ENCODE data around the gene SCN2B.
A peak's percentile ranks its signal among the peaks of the same experiment; 100 is the strongest.

The SCN2B gene

DNA sequence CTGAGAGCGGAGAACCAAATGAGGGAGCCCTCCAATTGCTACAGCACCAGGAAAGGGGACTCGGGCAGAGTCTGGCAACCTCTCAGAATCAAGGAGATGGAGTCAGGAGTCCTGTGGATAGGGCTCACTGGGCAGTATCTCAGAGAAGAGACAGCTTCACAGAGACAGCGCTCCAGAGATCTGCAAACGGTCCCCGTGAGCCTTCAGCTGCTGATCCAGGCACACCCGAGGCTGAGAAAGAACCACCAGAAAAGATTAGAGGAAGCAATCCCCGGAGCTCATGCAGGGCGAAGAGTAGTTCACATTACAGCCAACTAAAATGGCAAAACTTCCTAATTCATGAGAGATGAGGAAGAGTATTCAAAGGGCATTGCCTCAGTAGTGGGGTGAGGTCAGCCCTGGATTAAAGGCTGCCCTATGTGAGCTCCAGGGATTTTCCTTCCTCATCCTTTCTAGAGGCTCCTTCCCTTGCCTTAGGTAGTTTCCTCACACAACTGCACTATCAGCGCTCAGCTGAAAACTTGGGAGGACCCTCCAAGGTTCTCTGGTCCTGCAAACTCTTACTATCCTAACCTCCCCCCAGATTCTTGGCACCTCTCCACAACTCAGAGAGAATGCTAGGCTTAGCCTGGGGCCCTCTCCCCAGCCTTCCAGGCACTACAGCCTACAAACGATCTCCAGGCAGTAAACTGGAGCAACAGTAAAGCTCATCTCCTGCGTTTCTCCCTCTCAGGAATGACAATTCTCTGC, 47.5 kb downstream of the SCN2B start:
- no peak for DNase-seq

DNA sequence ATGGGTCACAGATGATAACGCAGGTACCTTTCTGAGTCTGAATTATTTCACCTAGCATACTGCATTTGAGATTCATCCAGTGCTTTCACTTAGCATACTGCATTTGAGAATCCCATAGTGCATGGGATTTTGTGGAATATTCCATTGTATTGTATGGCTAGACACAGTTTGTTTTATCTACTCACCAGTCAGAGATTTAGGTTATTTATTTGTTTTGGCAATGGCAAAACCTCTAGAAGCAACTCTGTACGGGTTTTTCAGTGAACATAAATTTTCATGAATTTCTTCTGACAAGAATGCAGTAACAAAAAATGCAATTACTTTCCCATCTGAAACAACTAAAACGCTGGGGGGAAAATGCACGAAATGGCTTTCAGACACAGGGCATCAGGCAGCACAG, 48.1 kb downstream of the SCN2B start:
- DNase-seq = no peak

DNA sequence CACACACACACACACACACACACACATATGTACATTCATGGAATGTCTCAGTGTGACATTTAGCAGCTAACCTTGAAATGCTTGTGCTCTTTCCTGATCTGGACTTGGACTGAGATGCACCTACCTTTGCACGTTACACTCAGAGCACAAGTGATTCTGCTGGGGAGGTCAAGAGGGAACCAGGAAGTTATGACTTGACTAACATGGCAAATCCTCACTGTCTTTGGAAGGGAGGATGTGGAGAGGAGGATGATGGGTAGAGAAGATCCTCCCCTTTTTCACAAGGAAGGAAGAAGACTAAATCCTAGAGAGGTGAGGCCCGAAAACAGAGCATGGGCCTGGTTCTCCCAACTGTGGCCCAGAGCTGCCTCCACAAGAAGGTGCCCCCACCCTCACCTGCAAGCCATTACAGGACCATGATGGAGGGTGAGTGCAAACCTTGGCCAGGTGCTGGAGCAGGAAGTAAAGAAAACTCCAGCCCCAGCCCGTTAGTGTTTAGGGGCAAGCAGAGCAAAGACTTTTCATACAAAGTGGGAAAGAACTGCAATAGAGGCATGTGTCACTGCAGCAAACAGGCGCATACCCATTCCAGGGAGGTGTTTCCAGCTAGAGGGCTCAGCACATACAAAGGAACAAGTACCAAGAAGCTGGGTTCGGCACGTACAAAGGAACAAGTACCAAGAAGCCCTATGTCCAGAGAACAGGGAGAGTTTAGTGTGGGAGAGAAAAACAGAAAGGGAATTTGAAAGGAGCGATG, 50.2 kb downstream of the SCN2B start:
- DNase-seq = no peak

DNA sequence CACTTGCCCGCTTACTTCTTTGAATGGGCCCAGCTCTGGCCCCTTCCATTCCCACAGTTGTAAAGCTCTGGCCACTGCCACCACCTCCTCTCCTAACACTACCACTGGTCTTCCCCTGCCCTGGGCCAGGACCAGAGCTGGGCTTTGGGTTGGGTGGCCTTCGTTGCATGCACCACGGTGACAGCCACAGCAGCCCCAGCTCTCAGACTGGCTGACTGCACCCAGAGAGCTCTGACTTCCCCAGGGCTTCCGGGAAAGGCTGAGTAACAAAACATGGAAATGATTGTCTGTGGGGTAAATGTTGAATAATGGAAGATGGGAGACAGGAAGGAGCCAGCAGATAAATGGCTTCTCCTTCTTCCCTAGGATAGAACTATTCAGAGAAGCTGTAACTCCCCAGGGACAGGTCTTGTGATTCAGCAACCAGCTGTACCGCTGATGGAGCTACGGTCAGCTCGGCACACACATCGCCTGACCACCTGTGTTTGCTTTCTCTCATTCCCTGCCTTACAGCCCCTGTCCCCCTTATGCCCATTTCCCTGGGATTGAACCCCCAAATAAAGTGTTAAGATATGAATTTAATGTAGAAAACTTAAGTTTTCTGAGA, 51.4 kb downstream of the SCN2B start:
- DNase-seq = no peak

DNA sequence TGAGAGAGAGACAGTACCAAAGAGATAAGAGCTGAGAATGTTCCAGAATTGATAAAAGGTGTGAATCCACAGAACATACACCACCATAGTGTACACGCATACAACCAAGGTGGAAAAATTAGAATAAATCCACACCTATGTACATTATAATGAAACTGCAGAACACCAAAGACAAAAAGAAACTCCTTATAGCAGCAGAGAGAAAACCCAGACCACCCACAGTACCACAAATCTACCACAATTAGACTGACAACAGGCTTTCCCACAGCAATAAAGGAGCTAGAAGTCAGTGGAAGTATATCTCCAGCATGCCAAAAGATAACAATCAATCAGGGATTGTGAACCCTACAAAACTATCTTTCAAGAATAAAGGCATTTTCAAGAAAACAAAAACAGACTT, 55.6 kb downstream of the SCN2B start:
- no peak for DNase-seq

DNA sequence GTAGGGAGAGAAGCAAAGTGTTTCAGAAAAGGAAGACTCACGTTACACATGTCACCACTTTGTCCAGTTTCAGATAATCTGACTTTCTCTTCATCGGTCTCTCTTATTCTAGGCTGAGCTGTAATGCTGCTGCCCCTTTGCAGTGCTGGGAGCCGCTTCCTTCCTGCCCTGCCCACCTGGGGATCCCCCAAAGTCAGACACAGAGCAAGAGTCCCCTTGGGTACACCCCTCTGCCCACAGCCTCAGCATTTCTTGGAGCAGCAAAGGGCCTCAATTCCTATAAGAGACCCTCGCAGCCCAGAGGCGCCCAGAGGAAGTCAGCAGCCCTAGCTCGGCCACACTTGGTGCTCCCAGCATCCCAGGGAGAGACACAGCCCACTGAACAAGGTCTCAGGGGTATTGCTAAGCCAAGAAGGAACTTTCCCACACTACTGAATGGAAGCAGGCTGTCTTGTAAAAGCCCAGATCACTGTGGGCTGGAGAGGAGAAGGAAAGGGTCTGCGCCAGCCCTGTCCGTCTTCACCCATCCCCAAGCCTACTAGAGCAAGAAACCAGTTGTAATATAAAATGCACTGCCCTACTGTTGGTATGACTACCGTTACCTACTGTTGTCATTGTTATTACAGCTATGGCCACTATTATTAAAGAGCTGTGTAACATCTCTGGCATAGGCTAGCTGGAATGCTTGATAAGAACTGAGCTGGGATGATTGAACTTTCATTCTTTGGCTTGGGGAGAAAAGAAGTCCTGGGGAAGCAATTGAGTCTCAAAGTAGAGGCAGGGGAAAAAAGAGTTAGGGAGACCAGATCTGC, 58.4 kb downstream of the SCN2B start:
- peak; percentile 13 for DNase-seq

DNA sequence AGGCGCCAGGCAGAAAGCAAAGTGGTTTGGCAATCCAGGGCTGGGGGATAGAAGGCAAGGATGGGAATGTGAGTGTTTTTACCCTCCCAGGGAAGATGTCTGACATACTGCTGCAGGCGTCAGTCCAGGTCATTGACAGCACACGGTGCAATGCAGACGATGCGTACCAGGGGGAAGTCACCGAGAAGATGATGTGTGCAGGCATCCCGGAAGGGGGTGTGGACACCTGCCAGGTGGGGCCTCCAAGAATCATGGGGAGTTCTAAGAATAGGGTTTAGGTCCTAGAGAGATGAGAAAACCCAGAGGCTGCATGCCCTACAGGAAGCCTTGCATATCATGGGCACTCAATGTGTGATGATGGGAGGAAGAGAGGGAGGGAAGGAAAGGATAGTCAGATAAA, 61.4 kb downstream of the SCN2B start:
- DNase-seq = peak; percentile 22

DNA sequence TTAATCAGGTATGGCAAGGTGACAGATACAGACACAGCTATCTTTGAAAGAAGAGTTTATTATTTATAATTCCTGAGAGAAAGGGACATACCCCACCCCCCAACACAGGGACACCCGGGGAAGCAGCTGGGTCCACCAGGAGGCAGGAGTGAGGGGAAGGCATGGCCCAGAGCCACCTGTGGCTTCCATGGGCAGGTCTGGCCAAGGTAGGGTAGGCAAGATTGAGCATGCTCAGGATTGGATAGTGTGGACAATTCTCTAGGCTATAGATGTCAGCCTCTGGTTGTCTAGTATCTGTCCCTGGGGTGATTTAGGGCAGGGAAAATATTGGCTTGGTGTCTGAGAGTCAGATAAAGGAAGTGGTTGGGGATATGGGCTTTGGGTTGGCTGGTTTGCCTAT, 62.2 kb downstream of the SCN2B start:
- DNase-seq = no peak

DNA sequence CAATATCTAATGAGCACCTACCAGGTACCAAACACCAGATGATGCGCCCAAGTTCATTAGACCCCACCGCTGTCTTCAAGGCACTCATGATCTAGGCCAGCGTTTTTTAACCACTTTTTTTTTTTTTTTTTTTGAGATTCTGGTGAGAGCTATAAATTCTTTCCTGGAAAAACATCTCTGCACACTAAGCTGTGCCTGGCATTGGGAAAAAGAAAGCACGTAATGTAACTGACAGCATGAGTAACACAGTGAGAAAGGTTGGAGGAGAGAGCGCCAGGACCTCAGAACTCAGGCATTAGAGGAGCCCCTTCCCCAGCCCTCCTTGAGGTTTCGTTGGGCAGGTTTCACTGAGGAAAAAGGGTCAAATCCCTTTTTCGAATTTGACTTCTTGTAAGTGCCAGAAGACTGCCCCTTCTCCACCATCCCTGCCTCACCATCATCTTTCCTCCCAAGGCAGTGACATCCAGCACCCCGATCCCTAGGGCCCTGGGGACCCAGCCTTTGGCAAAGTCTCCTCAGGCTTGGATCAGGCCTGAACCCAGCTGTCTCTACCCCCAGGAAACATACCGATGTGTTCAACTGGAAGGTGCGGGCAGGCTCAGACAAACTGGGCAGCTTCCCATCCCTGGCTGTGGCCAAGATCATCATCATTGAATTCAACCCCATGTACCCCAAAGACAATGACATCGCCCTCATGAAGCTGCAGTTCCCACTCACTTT, 63.6 kb downstream of the SCN2B start:
- DNase-seq = no peak
